PC-3 (cell line): ENCODE measurements around the gene WLS.

Experiments used
- EZH2 ChIP-seq: fragments of 300-600 bp; sonication (generic); IDR thresholded peaks from one replicate; pipeline ENCODE4 v1.6.1; 2017; ENCODE audit warnings: antibody characterized with exemption, mild to moderate bottlenecking, low read length; ENCODE audit not compliant: unreplicated experiment
- EZH2phosphoT487 ChIP-seq: fragments of 300-600 bp; sonication (generic); IDR thresholded peaks from 2 replicates; pipeline ENCODE4 v1.6.1; 2018; ENCODE audit warnings: mild to moderate bottlenecking, antibody characterized with exemption, low read length, borderline replicate concordance

- TF ChIP-seq EZH2phosphoT487, result no peak
- TF ChIP-seq EZH2, result no peak
These were observed 103.5 kb downstream of the WLS start for GRCh38 chr1:68128820-68129219.
